Activated CD4-positive, alpha-beta T cell treated with anti-CD3 and anti-CD28 coated beads, Interleukin-2, amount 50 U/mL, for 16 hours (primary cell): ENCODE data around the gene CNTN6.

Source experiments
- DNase-seq: peaks from one replicate; pipeline ENCODE4 v3.0.0-alpha.2; 2020

The CNTN6 gene

DNA sequence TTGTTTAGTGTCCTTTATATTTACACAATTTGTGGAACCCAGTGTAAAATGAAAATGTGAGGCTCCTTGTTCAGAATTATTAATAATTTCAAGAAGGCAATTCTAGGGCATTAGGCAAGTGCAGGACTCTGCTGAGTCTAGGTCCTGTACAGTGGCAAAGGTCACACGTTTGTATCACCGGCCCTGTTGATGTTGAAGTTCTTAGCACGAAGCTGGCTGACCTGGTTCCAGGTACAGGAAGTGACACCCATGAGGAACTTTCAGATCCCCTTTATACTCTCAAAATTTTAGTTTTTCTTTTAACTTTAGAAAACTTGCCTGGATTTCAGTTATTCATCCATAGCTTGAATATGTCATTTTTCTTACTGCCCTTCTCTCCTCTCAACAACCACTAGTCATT, 349.4 kb downstream of the CNTN6 start:
- DNase-seq: no peak

DNA sequence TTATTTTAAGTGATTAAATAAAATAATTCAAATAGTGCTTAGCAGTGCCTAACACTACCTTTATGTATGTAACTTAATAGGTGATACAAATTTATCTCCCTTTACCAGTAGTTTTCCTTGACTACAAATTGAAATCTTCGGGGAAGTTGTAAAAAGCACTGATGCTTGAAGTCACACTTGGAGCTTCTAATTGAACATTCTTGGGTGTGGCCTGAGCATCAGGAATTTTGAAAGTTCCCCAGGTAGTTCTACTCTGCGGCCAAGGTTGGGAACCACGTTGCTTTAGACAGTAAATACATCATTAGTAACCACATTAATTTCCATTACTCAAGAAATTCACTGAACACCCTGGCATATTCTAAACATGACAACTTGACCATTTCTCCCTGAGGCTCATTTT, 351.4 kb downstream of the CNTN6 start:
- DNase-seq: no peak

DNA sequence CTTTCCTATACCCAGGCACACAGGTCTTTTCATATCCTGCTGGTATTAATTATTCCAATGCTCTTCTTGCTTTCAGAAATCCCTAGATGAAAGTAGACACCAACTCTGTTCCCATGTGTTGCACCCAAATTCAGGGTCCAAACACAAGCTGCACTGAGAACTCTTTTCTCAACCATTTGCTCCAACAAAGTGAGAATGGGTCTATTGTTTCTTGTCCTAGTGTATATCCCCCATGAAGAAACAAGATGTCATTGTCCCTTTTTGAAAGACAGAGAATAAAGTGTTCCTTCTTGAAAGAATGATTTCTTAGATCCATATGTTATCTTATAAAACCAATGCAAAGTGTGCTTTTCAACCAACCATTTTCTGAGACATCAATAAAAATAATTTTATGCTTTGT, 353.7 kb downstream of the CNTN6 start:
- no peak for DNase-seq

DNA sequence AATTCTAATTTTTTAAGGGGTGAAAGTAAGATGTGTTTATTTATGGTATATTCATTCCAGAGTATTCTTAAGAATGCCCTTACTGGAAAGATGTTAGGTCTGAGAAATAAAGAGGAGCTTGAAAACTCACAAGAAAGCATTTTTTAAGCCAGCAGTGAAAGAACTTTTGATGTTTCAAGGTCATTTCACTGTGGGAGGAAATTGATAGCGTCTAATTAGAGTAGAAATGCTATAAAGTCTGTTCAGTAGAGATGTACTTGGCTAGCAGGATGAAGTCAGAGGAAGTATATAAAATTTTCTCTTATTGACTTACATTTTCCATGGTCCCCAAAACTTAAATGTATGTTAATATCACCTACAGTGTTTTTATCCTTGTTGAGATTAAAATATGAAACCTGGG, 354.6 kb downstream of the CNTN6 start:
- DNase-seq: no peak

DNA sequence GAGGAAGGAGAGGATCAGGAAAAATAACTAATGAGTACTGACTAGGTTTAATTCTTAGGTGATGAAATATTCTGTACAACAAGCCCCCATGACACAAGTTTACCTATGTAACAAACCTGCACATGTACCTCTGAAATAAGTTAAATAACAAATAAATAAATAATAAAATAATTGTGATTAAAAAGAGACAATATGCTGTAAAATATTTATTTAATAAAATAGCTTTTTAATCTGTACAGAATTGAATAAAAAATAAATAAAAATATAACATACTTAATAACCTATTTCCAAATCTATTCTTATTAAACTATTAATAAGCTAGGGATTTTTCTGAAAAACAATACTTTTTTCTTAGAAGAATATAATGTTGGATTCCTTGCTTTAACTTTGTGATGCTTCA, 355.6 kb downstream of the CNTN6 start:
- DNase-seq: no peak
